DND-41 (cell line): ENCODE data around the gene BAIAP2L1.

ENCODE experiments used
- ATAC-seq: fragments of 200-7000 bp; cut with Tn5 transposase; 3 replicates; pipeline ENCODE4 v1.9.1; 2021; ENCODE audit warnings: low read depth; ENCODE audit not compliant: insufficient read depth
- DNase-seq: peaks from one replicate; pipeline ENCODE4 v3.0.0-alpha.2; 2020
- H2AFZ ChIP-seq: 2 replicates; pipeline ENCODE4 v1.6.0; 2012; ENCODE audit warnings: low read depth, low read length
- H3K27ac ChIP-seq: 2 replicates; pipeline ENCODE4 v1.5.1; 2012; ENCODE audit warnings: low read length, inconsistent platforms
- H3K27me3 ChIP-seq: fragments of 200-600 bp; sonication (generic); 2 replicates; pipeline ENCODE4 v1.6.0; 2012; ENCODE audit warnings: low read length, mild to moderate bottlenecking, inconsistent platforms; ENCODE audit not compliant: insufficient read depth, poor library complexity
- H3K36me3 ChIP-seq: 2 replicates; pipeline ENCODE4 v1.5.1; 2012; ENCODE audit warnings: low read length, inconsistent platforms; ENCODE audit not compliant: insufficient read depth
- H3K4me1 ChIP-seq: 2 replicates; pipeline ENCODE4 v1.5.1; 2012; ENCODE audit warnings: mild to moderate bottlenecking, low read length; ENCODE audit not compliant: insufficient read depth
- H3K4me2 ChIP-seq: 2 replicates; pipeline ENCODE4 v1.6.0; 2012; ENCODE audit warnings: mild to moderate bottlenecking, moderate library complexity, low read length, inconsistent platforms; ENCODE audit not compliant: insufficient read depth
- H3K4me3 ChIP-seq, 2 experiments: fragments of 200-600 bp in 1 of 2; shearing (Covaris generic) in 1 of 2; 2 replicates each; pipeline ENCODE4 v1.5.1; 2012 to 2016; ENCODE audit warnings: inconsistent platforms in 2 of 2, low read length in 2 of 2, mild to moderate bottlenecking in 2 of 2, low read depth in 1 of 2, moderate library complexity in 1 of 2
- H3K79me2 ChIP-seq: 2 replicates; pipeline ENCODE4 v1.6.0; 2012; ENCODE audit warnings: low read length, inconsistent platforms; ENCODE audit not compliant: insufficient read depth
- H3K9ac ChIP-seq: 2 replicates; pipeline ENCODE4 v1.6.0; 2012; ENCODE audit warnings: low read depth, mild to moderate bottlenecking, inconsistent platforms, low read length, moderate library complexity
- H3K9me3 ChIP-seq: 2 replicates; pipeline ENCODE4 v1.5.1; 2012; ENCODE audit warnings: low read length, moderate library complexity, mild to moderate bottlenecking, inconsistent platforms; ENCODE audit not compliant: insufficient read depth, severe bottlenecking
- H4K20me1 ChIP-seq: 2 replicates; pipeline ENCODE4 v1.6.0; 2012; ENCODE audit warnings: low read length; ENCODE audit not compliant: insufficient read depth
- CTCF ChIP-seq: IDR thresholded peaks from 2 replicates; pipeline ENCODE4 v1.5.1; 2012; ENCODE audit warnings: borderline replicate concordance, low read length, moderate library complexity, mild to moderate bottlenecking; ENCODE audit not compliant: poor library complexity, severe bottlenecking; ENCODE audit errors: extremely low read depth
- EZH2 ChIP-seq: IDR thresholded peaks from 3 replicates; pipeline ENCODE4 v1.6.1; 2012; ENCODE audit warnings: borderline replicate concordance, low read depth, mild to moderate bottlenecking, moderate library complexity, low read length, inconsistent platforms; ENCODE audit not compliant: severe bottlenecking

The BAIAP2L1 gene

GRCh38 chr7:98309566-98309965 is 91.3 kb downstream of the BAIAP2L1 start:
- no peak overlapping the region for H3K4me2 ChIP-seq
- DNase-seq, result no peak
- ATAC-seq, result no peak
- no peak overlapping the region for H3K27ac ChIP-seq
- H3K4me1 ChIP-seq, result no peaks in the 10 kb centered on the region
- no peaks in the 10 kb centered on the region for H3K9me3 ChIP-seq
- no peak for TF ChIP-seq CTCF
- TF ChIP-seq EZH2, result no peak
- H4K20me1 ChIP-seq, result no peaks in the 10 kb centered on the region
- no peaks in the 10 kb centered on the region for H3K27me3 ChIP-seq
- no peak overlapping the region for H2AFZ ChIP-seq
- H3K4me3 ChIP-seq, result no peak overlapping the region
- H3K79me2 ChIP-seq, result no peaks in the 10 kb centered on the region
- H3K36me3 ChIP-seq, result no peaks in the 10 kb centered on the region
- no peak overlapping the region for H3K9ac ChIP-seq

GRCh38 chr7:98307971-98308466 is 92.9 kb downstream of the BAIAP2L1 start:
- Histone ChIP-seq H4K20me1 (no peaks in the 10 kb centered on the region), H2AFZ (no peak overlapping the region), H3K4me3 (no peak overlapping the region), H3K27me3 (no peaks in the 10 kb centered on the region), H3K36me3 (no peaks in the 10 kb centered on the region), H3K9ac (no peak overlapping the region), H3K27ac (no peak overlapping the region), H3K4me2 (no peak overlapping the region), H3K4me1 (no peaks in the 10 kb centered on the region), H3K9me3 (no peaks in the 10 kb centered on the region), H3K79me2 (no peaks in the 10 kb centered on the region)
- ATAC-seq, result no peak
- no peak for DNase-seq
- TF ChIP-seq EZH2 (no peak), CTCF (no peak)

GRCh38 chr7:98305951-98306535 is 94.8 kb downstream of the BAIAP2L1 start:
- Histone ChIP-seq H2AFZ (no peak overlapping the region), H3K4me1 (no peaks in the 10 kb centered on the region), H3K4me3 (no peak overlapping the region), H3K4me2 (no peak overlapping the region), H3K27ac (no peak overlapping the region), H3K9ac (no peak overlapping the region), H4K20me1 (no peaks in the 10 kb centered on the region), H3K27me3 (no peaks in the 10 kb centered on the region), H3K36me3 (no peaks in the 10 kb centered on the region), H3K79me2 (no peaks in the 10 kb centered on the region), H3K9me3 (no peaks in the 10 kb centered on the region)
- TF ChIP-seq CTCF, result no peak
- TF ChIP-seq EZH2, result no peak
- ATAC-seq, result no peak
- DNase-seq, result no peak

GRCh38 chr7:98303906-98304305 is 97.0 kb downstream of the BAIAP2L1 start:
- Histone ChIP-seq H2AFZ (no peak overlapping the region), H3K27ac (no peak overlapping the region), H3K4me1 (no peaks in the 10 kb centered on the region), H3K4me2 (no peak overlapping the region), H4K20me1 (no peaks in the 10 kb centered on the region; the same call in 1 of the 2 replicates), H3K9ac (no peak overlapping the region), H3K4me3 (no peak overlapping the region), H3K9me3 (no peaks in the 10 kb centered on the region), H3K36me3 (no peaks in the 10 kb centered on the region), H3K79me2 (no peaks in the 10 kb centered on the region), H3K27me3 (no peaks in the 10 kb centered on the region)
- TF ChIP-seq CTCF, result no peak
- no peak for TF ChIP-seq EZH2
- no peak for ATAC-seq
- DNase-seq, result no peak
